ENCODE results near the gene COL1A2. TPM values are rescaled to one million over a fixed set of nuclear protein-coding genes. Genes with fewer than 3 reads are reported as not detected.

The COL1A2 gene
- total and polyA plus RNA-seq, 2 of the 8 experiments (the other 6 are each of a cell fraction or from before 2014, with no cell fraction given), result 45.2 to 87.2 TPM

DNA sequence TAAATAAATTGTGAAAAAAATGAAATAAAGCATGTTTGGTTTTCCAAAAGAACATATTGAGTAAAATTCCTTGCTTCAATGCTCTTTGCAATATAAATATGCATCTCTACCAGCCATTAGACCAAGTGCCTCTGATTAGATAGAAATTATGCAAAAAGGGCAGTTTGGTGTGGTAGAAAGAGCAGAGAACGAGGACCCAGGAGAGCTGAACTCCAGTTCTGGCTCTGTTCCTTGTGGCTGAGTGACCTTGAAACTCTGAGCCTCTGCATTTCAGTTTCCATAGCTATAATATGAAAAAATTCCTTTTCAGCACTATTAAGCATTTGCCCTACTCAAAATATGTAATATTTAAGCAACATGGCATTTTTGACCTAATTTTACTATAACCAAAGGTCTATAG, 36.5 kb downstream of the COL1A2 start:
- Histone ChIP-seq H2BK15ac (ENCODE audit: low read length) (no peak overlapping the region), H2BK5ac (ENCODE audit: low read depth, low read length) (no peak overlapping the region), H3K4me3 (ENCODE audit: extremely low read depth in 1 of 4, insufficient read depth in 2 of 4, low read depth in 3 of 4, low read length in 4 of 4) (no peak overlapping the region), H3K27ac (ENCODE audit: low read depth, low read length) (no peak overlapping the region), H3K9ac (replicated peaks in 1 of 4; ENCODE audit: extremely low read depth in 1 of 4, low read depth in 3 of 4, low read length in 3 of 4) (no peak overlapping the region), H3K4me1 (replicated peaks in 1 of 4; ENCODE audit: control insufficient read depth in 3 of 4, insufficient read depth in 4 of 4, low read length in 3 of 4) (no peaks in the 10 kb centered on the region), H3K36me3 (ENCODE audit: control insufficient read depth in 2 of 4, insufficient read depth in 4 of 4, low read length in 3 of 4) (peaks cover 16 to 40% (median 28%) of the 10 kb centered on the region in 4 experiments), H3K14ac (ENCODE audit: insufficient read length) (no peak overlapping the region), H2BK20ac (ENCODE audit: low read length) (no peak overlapping the region), H2AK5ac (ENCODE audit: low read depth, low read length) (no peak overlapping the region), H3K9me3 (ENCODE audit: insufficient read depth in 2 of 2, low read depth in 1 of 2, low read length in 1 of 2) (no peaks in the 10 kb centered on the region), H2BK12ac (ENCODE audit: low read depth, low read length) (no peak overlapping the region), H4K8ac (ENCODE audit: extremely low read depth, insufficient read depth, low read length) (no peak overlapping the region), H3K79me1 (ENCODE audit: low read depth, low read length) (no peaks in the 10 kb centered on the region), H4K20me1 (replicated peaks in 1 of 2; ENCODE audit: control insufficient read depth in 1 of 2, insufficient read depth in 2 of 2, low read length in 2 of 2) (no peaks in the 10 kb centered on the region), H3K18ac (ENCODE audit: extremely low read depth, low read length) (no peak overlapping the region), H2BK120ac (replicated peaks; ENCODE audit: low read depth, low read length) (no peak overlapping the region), H3K4me2 (ENCODE audit: insufficient read depth in 1 of 2, low read depth in 2 of 2, low read length in 2 of 2) (no peak overlapping the region), H3K23me2 (ENCODE audit: low read depth, low read length) (no peaks in the 10 kb centered on the region), H3K27me3 (replicated peaks in 1 of 4; ENCODE audit: control insufficient read depth in 3 of 4, extremely low read depth in 1 of 4, insufficient read depth in 3 of 4, low read length in 3 of 4) (no peaks in the 10 kb centered on the region), H4K5ac (ENCODE audit: insufficient read length, low read depth, low read length) (no peak overlapping the region), H3K56ac (replicated peaks; ENCODE audit: insufficient read length, low read depth, low read length) (no peak overlapping the region), H4K91ac (replicated peaks; ENCODE audit: insufficient read length, low read length) (no peak overlapping the region), H3K4ac (replicated peaks; ENCODE audit: insufficient read length, low read depth, low read length) (no peak overlapping the region), H3K23ac (ENCODE audit: insufficient read length) (no peak overlapping the region), H2AFZ (ENCODE audit: low read length) (no peak overlapping the region), H3K79me2 (ENCODE audit: control insufficient read depth in 1 of 2, insufficient read depth in 2 of 2, low read length in 2 of 2) (no peaks in the 10 kb centered on the region)
- WGBS, 2 experiments (ENCODE audit: extremely low coverage in 1 of 2, insufficient coverage in 1 of 2, insufficient read length in 1 of 2, insufficient replicate concordance in 2 of 2, low coverage in 1 of 2, low lambda C conversion rate in 2 of 2, missing lambda C conversion rate in 1 of 2), result 83% methylated on average over 1 of the region's 1 CpG; no CpG with 5 or more reads in 1 of the 2 experiments
- POLR2A ChIA-PET (ENCODE audit: partially characterized antibody), result no interaction called here
- CTCF ChIA-PET (ENCODE audit: partially characterized antibody), result interaction anchor here (0.7 to 1.7 kb wide), 2 partner anchors 133 to 135 kb away, joined by 3 read pairs; no protein-coding TSS in a partner anchor
- FAIRE-seq (no peak), DNase-seq (ENCODE audit: low read depth in 1 of 2, low spot score in 2 of 2) (no peak)
- TF ChIP-seq POLR2AphosphoS5 (IDR thresholded peaks at IDR 0.05; ENCODE audit: low read depth, low read length) (no peak), RXRA (IDR thresholded peaks at IDR 0.05; ENCODE audit: insufficient read depth, low read depth, low read length) (no peak), TCF12 (IDR thresholded peaks at IDR 0.05; ENCODE audit: low read depth, low read length) (no peak), KDM4A (IDR thresholded peaks at IDR 0.05; ENCODE audit: low read depth, low read length, severe bottlenecking) (no peak)
